Fibroblast of lung (primary cell): ENCODE data around the gene IFT52. TPM values are rescaled to one million over a fixed set of nuclear protein-coding genes. Genes with fewer than 3 reads are reported as not detected.

Experiments
- DNase-seq, 2 donors: peaks; one replicate each; pipeline versions ENCODE4 v3.0.0 to v3.0.0-alpha.2; 2010; ENCODE audit warnings: low read depth in 2 of 2
- H2AFZ ChIP-seq: 2 replicates; pipeline ENCODE4 v1.5.1; 2012; ENCODE audit warnings: low read length, control low read depth, inconsistent platforms
- H3K27ac ChIP-seq: 2 replicates; pipeline ENCODE4 v1.5.1; 2011; ENCODE audit warnings: low read length, control low read depth; ENCODE audit not compliant: insufficient read depth
- H3K27me3 ChIP-seq: 2 replicates; pipeline ENCODE4 v1.5.1; 2011; ENCODE audit warnings: mild to moderate bottlenecking, low read length; ENCODE audit not compliant: control insufficient read depth, insufficient read depth
- H3K36me3 ChIP-seq: 2 replicates; pipeline ENCODE4 v1.5.1; 2011; ENCODE audit warnings: low read length; ENCODE audit not compliant: control insufficient read depth, insufficient read depth
- H3K4me1 ChIP-seq: 2 replicates; pipeline ENCODE4 v1.5.1; 2011; ENCODE audit warnings: low read length; ENCODE audit not compliant: control insufficient read depth, insufficient read depth; ENCODE audit errors: extremely low read depth
- H3K4me2 ChIP-seq: 2 replicates; pipeline ENCODE4 v1.5.1; 2011; ENCODE audit warnings: low read length, control low read depth; ENCODE audit not compliant: insufficient read depth; ENCODE audit errors: extremely low read depth
- H3K4me3 ChIP-seq, 4 experiments: fragments of 200-600 bp in 1 of 4; sonication (generic) in 1 of 4; replicated peaks in 1 of 4; 2 replicates each; pipeline ENCODE4 v1.5.1; 2011 to 2016; ENCODE audit warnings: low read length in 4 of 4, low read depth in 3 of 4, mild to moderate bottlenecking in 3 of 4, control low read depth in 2 of 4, inconsistent platforms in 1 of 4, mixed read lengths in 1 of 4; ENCODE audit not compliant: insufficient read depth in 1 of 4; ENCODE audit errors: control extremely low read depth in 1 of 4
- H3K79me2 ChIP-seq: 2 replicates; pipeline ENCODE4 v1.5.1; 2012; ENCODE audit warnings: mild to moderate bottlenecking, low read length, inconsistent platforms; ENCODE audit not compliant: control insufficient read depth, insufficient read depth
- H3K9ac ChIP-seq: 2 replicates; pipeline ENCODE4 v1.5.1; 2011; ENCODE audit warnings: mild to moderate bottlenecking, low read length, control low read depth; ENCODE audit not compliant: insufficient read depth
- H3K9me3 ChIP-seq: 2 replicates; pipeline ENCODE4 v1.5.1; 2012; ENCODE audit warnings: low read depth, low read length; ENCODE audit not compliant: control insufficient read depth, insufficient read depth
- H4K20me1 ChIP-seq: 2 replicates; pipeline ENCODE4 v1.5.1; 2011; ENCODE audit warnings: low read length; ENCODE audit not compliant: control insufficient read depth, insufficient read depth; ENCODE audit errors: extremely low read depth
- CTCF ChIP-seq, 2 donors: IDR thresholded peaks in 1 of 2; conservative IDR thresholded peaks in 1 of 2; 1 replicate in 1 of 2; 2 replicates in 1 of 2; pipeline ENCODE4 v1.5.1; 2011 to 2012; ENCODE audit warnings: low read length in 2 of 2, control low read depth in 1 of 2, inconsistent platforms in 1 of 2, low read depth in 1 of 2, mild to moderate bottlenecking in 1 of 2
- EZH2 ChIP-seq: IDR thresholded peaks from 2 replicates; pipeline ENCODE4 v1.5.1; 2012; ENCODE audit warnings: low read length, control low read depth, mild to moderate bottlenecking; ENCODE audit errors: missing control alignments
- polyA plus RNA-seq, 2 donors: library from polyadenylated mRNA; depleted of rRNA in 1 of 2; stranded (reverse) in 1 of 2; unstranded in 1 of 2; fragments of >200 nt; gene quantifications; 2 replicates each; pipeline ENCODE4 v1.2.1, GENCODE V29; 2011 to 2012; ENCODE audit warnings: missing spikeins in 1 of 2
- total RNA-seq: library from RNA; depleted of rRNA; stranded (reverse); fragments of >200 nt; gene quantifications from 2 replicates; pipeline ENCODE4 v1.2.1, GENCODE V29; 2014

IFT52 gene
- total and polyA plus RNA-seq, 2 donors (not counting 1 experiment from before 2014, with no cell fraction given), result 38.8 to 41.9 TPM

DNA sequence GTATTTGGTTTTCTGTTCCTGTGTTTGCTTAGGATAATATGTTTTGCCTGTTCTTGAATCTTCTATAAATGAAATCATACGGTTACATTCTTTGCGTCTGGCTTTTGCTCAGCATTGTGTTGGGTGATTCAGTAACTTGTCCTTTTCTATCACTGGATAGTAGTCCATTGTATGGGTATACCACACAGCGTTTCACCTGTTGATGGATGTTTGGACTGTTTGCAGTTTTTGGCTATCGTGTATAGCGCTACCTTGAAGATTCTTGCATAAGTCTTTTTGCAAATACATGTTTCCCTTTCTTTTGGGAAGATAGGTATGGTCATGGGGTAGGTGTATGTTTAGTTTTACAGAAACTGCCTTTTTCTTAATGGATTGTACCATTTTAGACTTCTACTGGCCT lies 85.6 kb downstream of the IFT52 start:
- Histone ChIP-seq H3K4me3 (no peak overlapping the region), H3K27ac (no peak overlapping the region), H3K79me2 (no peaks in the 10 kb centered on the region), H3K4me2 (no peak overlapping the region), H3K27me3 (no peaks in the 10 kb centered on the region), H4K20me1 (no peaks in the 10 kb centered on the region), H3K36me3 (peaks cover 2% of the 10 kb centered on the region), H3K9me3 (no peaks in the 10 kb centered on the region), H2AFZ (no peak overlapping the region), H3K4me1 (no peaks in the 10 kb centered on the region), H3K9ac (no peak overlapping the region)
- TF ChIP-seq EZH2 (no peak), CTCF (conservative IDR thresholded peaks at IDR 0.05 in 1 of 2, IDR thresholded peaks at IDR 0.05 in 1 of 2; ENCODE audit: low read depth in 1 of 2, low read length in 2 of 2) (no peak)
- DNase-seq, result no peak

DNA sequence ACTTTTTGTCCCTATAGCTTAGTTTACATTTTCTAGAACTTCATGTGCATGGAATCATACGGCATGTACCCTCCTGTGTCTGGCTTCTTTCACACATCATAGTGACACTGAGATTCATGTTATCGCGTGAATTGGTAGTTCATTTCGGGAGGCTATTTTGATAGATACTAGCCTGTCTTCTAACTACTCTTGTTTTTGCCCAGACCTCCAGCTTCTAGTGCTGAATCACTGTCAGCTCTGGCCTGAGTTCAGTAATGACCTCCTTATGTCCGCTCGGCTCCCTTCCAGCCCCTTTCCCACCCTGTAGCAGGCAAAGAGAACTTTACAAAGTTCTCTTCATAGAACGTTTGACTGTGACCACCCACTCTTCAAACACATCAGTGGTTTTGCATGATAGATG lies 90.2 kb downstream of the IFT52 start:
- H3K4me2 ChIP-seq, result no peak overlapping the region
- no peak overlapping the region for H3K9ac ChIP-seq
- DNase-seq, result no peak

GRCh38 chr20:43681468-43681942 lies 90.8 kb downstream of the IFT52 start:
- H3K27me3 ChIP-seq, result no peaks in the 10 kb centered on the region
- H3K4me2 ChIP-seq, result no peak overlapping the region
- H3K9me3 ChIP-seq, result no peaks in the 10 kb centered on the region
- H3K9ac ChIP-seq, result no peak overlapping the region
- H3K79me2 ChIP-seq, result no peaks in the 10 kb centered on the region
- H2AFZ ChIP-seq, result no peak overlapping the region
- TF ChIP-seq EZH2 (no peak), CTCF (conservative IDR thresholded peaks at IDR 0.05 in 1 of 2, IDR thresholded peaks at IDR 0.05 in 1 of 2; ENCODE audit: low read depth in 1 of 2, low read length in 2 of 2) (peak in 1 of 2 donors; percentile 14)
- DNase-seq, result no peak
- no peaks in the 10 kb centered on the region for H3K4me1 ChIP-seq
- H3K36me3 ChIP-seq, result no peaks in the 10 kb centered on the region
- no peak overlapping the region for H3K4me3 ChIP-seq
- no peaks in the 10 kb centered on the region for H4K20me1 ChIP-seq
- no peak overlapping the region for H3K27ac ChIP-seq

More for the DNA sequence above, 90.2 kb downstream of the IFT52 start:
- Histone ChIP-seq H3K27ac (no peak overlapping the region), H3K79me2 (no peaks in the 10 kb centered on the region), H3K36me3 (no peaks in the 10 kb centered on the region), H2AFZ (no peak overlapping the region), H3K27me3 (no peaks in the 10 kb centered on the region), H3K9me3 (no peaks in the 10 kb centered on the region), H3K4me1 (no peaks in the 10 kb centered on the region), H3K4me3 (no peak overlapping the region), H4K20me1 (no peaks in the 10 kb centered on the region)
- TF ChIP-seq CTCF (conservative IDR thresholded peaks at IDR 0.05 in 1 of 2, IDR thresholded peaks at IDR 0.05 in 1 of 2; ENCODE audit: low read depth in 1 of 2, low read length in 2 of 2), result no peak
- no peak for TF ChIP-seq EZH2
